ENCODE results near the gene RYR1. TPM values are rescaled to one million over a fixed set of nuclear protein-coding genes. Genes with fewer than 3 reads are reported as not detected.

Gene RYR1
- total and polyA plus RNA-seq, 2 experiments from 2014 or later: 0.07 to 0.21 TPM

- TF ChIP-seq CTCF (IDR thresholded peaks at IDR 0.05; ENCODE audit: poor library complexity): no peak
- no peak for TF ChIP-seq EZH2phosphoT487 (IDR thresholded peaks at IDR 0.05; ENCODE audit: low read depth, severe bottlenecking, unreplicated experiment)
- no peak for DNase-seq (ENCODE audit: low spot score)
- Histone ChIP-seq H3K4me3 (no peak overlapping the region), H3K4me1 (ENCODE audit: insufficient read depth) (peaks cover 3% of the 10 kb centered on the region), H3K9me2 (replicated peaks; ENCODE audit: insufficient read depth) (no peaks in the 10 kb centered on the region), H3K27me3 (no peaks in the 10 kb centered on the region), H3K27ac (peak overlapping the region; percentile 91), H3K79me2 (peaks cover 2% of the 10 kb centered on the region), H3K9me3 (ENCODE audit: low read depth) (no peaks in the 10 kb centered on the region), H3K4me2 (no peak overlapping the region), H4K20me1 (ENCODE audit: insufficient read depth, poor library complexity, severe bottlenecking) (no peaks in the 10 kb centered on the region), H2AFZ (no peak overlapping the region), H3K36me3 (replicated peaks; ENCODE audit: insufficient read depth, low read depth) (no peaks in the 10 kb centered on the region)
- 96% methylated on average over 16 of the region's 16 CpGs for WGBS (ENCODE audit: low lambda C conversion rate, missing lambda C conversion rate)
Measured at GRCh38 chr19:38632476-38633213, 199.2 kb downstream of the RYR1 start.

- Histone ChIP-seq H3K27ac (peak overlapping the region; percentile 30), H3K27me3 (no peaks in the 10 kb centered on the region), H3K4me1 (ENCODE audit: insufficient read depth) (peaks cover 3% of the 10 kb centered on the region), H3K36me3 (replicated peaks; ENCODE audit: insufficient read depth, low read depth) (no peaks in the 10 kb centered on the region), H3K4me2 (no peak overlapping the region), H2AFZ (no peak overlapping the region), H3K4me3 (no peak overlapping the region), H3K9me3 (ENCODE audit: low read depth) (no peaks in the 10 kb centered on the region), H3K9me2 (replicated peaks; ENCODE audit: insufficient read depth) (no peaks in the 10 kb centered on the region), H4K20me1 (ENCODE audit: insufficient read depth, poor library complexity, severe bottlenecking) (no peaks in the 10 kb centered on the region), H3K79me2 (peaks cover 2% of the 10 kb centered on the region)
- DNase-seq (ENCODE audit: low spot score): peak; percentile 76
- 74% methylated on average over 17 of the region's 17 CpGs for WGBS (ENCODE audit: low lambda C conversion rate, missing lambda C conversion rate)
- TF ChIP-seq CTCF (IDR thresholded peaks at IDR 0.05; ENCODE audit: poor library complexity) (peak; percentile 86), EZH2 (IDR thresholded peaks at IDR 0.05; ENCODE audit: borderline replicate concordance) (no peak)
Measured at GRCh38 chr19:38634757-38635482, 201.4 kb downstream of the RYR1 start.

GRCh38 chr19:38635483-38636399, 202.2 kb downstream of the RYR1 start:
- H3K27ac ChIP-seq: peak overlapping the region; percentile 57
- 85% methylated on average over 17 of the region's 17 CpGs for WGBS (ENCODE audit: low lambda C conversion rate, missing lambda C conversion rate)

More at GRCh38 chr19:38635483-38636399, 202.2 kb downstream of the RYR1 start:
- Histone ChIP-seq H3K79me2 (peaks cover 2% of the 10 kb centered on the region), H3K9me3 (ENCODE audit: low read depth) (no peaks in the 10 kb centered on the region), H3K9me2 (replicated peaks; ENCODE audit: insufficient read depth) (no peaks in the 10 kb centered on the region), H3K36me3 (replicated peaks; ENCODE audit: insufficient read depth, low read depth) (no peaks in the 10 kb centered on the region), H3K27me3 (no peaks in the 10 kb centered on the region), H3K4me1 (ENCODE audit: insufficient read depth) (peaks cover 3% of the 10 kb centered on the region), H4K20me1 (ENCODE audit: insufficient read depth, poor library complexity, severe bottlenecking) (no peaks in the 10 kb centered on the region), H3K4me2 (no peak overlapping the region), H2AFZ (no peak overlapping the region), H3K4me3 (no peak overlapping the region)
- TF ChIP-seq EZH2phosphoT487 (IDR thresholded peaks at IDR 0.05; ENCODE audit: low read depth, severe bottlenecking, unreplicated experiment) (no peak), CTCF (IDR thresholded peaks at IDR 0.05; ENCODE audit: poor library complexity) (no peak), EZH2 (IDR thresholded peaks at IDR 0.05; ENCODE audit: borderline replicate concordance) (no peak)
- no peak for DNase-seq (ENCODE audit: low spot score)

Other genes starting within 250 kb of the RYR1 start
- gene DPF1, start 209.5 kb upstream of the RYR1 start, total RNA-seq: 1.2 and 2.1 TPM in 2 replicates
- 2.0 and 2.7 TPM in 2 replicates for gene DPF1, start 209.5 kb upstream of the RYR1 start, polyA plus RNA-seq
- 13.0 and 15.1 TPM in 2 replicates for gene PPP1R14A, start 177.3 kb upstream of the RYR1 start, total RNA-seq
- 50.5 and 56.9 TPM in 2 replicates for gene PPP1R14A, start 177.3 kb upstream of the RYR1 start, polyA plus RNA-seq
- 508 and 590 TPM in 2 replicates for gene SPINT2, start 169.1 kb upstream of the RYR1 start, total RNA-seq
- 834 and 885 TPM in 2 replicates for gene SPINT2, start 169.1 kb upstream of the RYR1 start, polyA plus RNA-seq
- gene C19orf33, start 129.4 kb upstream of the RYR1 start, total RNA-seq: 126 and 153 TPM in 2 replicates
- gene C19orf33, start 129.4 kb upstream of the RYR1 start, polyA plus RNA-seq: 118 and 123 TPM in 2 replicates
- gene YIF1B, start 117.7 kb upstream of the RYR1 start, total RNA-seq: 50.0 and 54.9 TPM in 2 replicates
- 101 and 105 TPM in 2 replicates for gene YIF1B, start 117.7 kb upstream of the RYR1 start, polyA plus RNA-seq
- 7.1 and 9.0 TPM in 2 replicates for gene KCNK6, start 113.8 kb upstream of the RYR1 start, total RNA-seq
- 16.0 and 21.5 TPM in 2 replicates for gene KCNK6, start 113.8 kb upstream of the RYR1 start, polyA plus RNA-seq
- 14.5 and 19.1 TPM in 2 replicates for gene CATSPERG, start 97.9 kb upstream of the RYR1 start, total RNA-seq
- 26.1 and 38.0 TPM in 2 replicates for gene CATSPERG, start 97.9 kb upstream of the RYR1 start, polyA plus RNA-seq
- gene PSMD8, start 59.1 kb upstream of the RYR1 start, total RNA-seq: 250 and 263 TPM in 2 replicates
- 278 and 312 TPM in 2 replicates for gene PSMD8, start 59.1 kb upstream of the RYR1 start, polyA plus RNA-seq
- 0.12 and 0.60 TPM in 2 replicates for gene GGN, start 45.7 kb upstream of the RYR1 start, total RNA-seq
- gene GGN, start 45.7 kb upstream of the RYR1 start, polyA plus RNA-seq: 1.1 and 1.6 TPM in 2 replicates
- gene SPRED3, start 45.0 kb upstream of the RYR1 start, total RNA-seq: 0.68 and 4.0 TPM in 2 replicates
- gene SPRED3, start 45.0 kb upstream of the RYR1 start, polyA plus RNA-seq: 2.3 and 3.9 TPM in 2 replicates
- 9.9 and 17.3 TPM in 2 replicates for gene FAM98C, start 30.6 kb upstream of the RYR1 start, total RNA-seq
- 20.2 and 27.7 TPM in 2 replicates for gene FAM98C, start 30.6 kb upstream of the RYR1 start, polyA plus RNA-seq
- gene RASGRP4, start 7.5 kb upstream of the RYR1 start, total RNA-seq: 0.07 and 0.36 TPM in 2 replicates
- gene RASGRP4, start 7.5 kb upstream of the RYR1 start, polyA plus RNA-seq: 0.44 TPM in 1 of 2 replicates, not detected in the other
- gene MAP4K1, start 184.3 kb downstream of the RYR1 start, total RNA-seq: 0.57 and 0.96 TPM in 2 replicates
- 2.6 and 4.5 TPM in 2 replicates for gene MAP4K1, start 184.3 kb downstream of the RYR1 start, polyA plus RNA-seq
- 309 and 354 TPM in 2 replicates for gene EIF3K, start 185.5 kb downstream of the RYR1 start, total RNA-seq
- gene EIF3K, start 185.5 kb downstream of the RYR1 start, polyA plus RNA-seq: 170 and 171 TPM in 2 replicates
- 278 and 321 TPM in 2 replicates for gene ACTN4, start 214.0 kb downstream of the RYR1 start, total RNA-seq
- gene ACTN4, start 214.0 kb downstream of the RYR1 start, polyA plus RNA-seq: 54.4 and 59.3 TPM in 2 replicates

Data from hepatocyte (in vitro differentiated cells).